IPS DF 6.9 (cell line): ENCODE results near the gene MAZ.

ENCODE experiments used
- DNase-seq: peaks from one replicate; pipeline ENCODE4 v3.0.0-alpha.2; 2013; ENCODE audit warnings: low read depth, low spot score
- H3K27ac ChIP-seq: one replicate; pipeline ENCODE4 v1.5.1; 2013; ENCODE audit warnings: low read length, control low read depth
- H3K27me3 ChIP-seq: 2 replicates; pipeline ENCODE4 v1.6.1; 2013; ENCODE audit warnings: mild to moderate bottlenecking, low read length; ENCODE audit not compliant: control insufficient read depth, insufficient read depth
- H3K36me3 ChIP-seq: 2 replicates; pipeline ENCODE4 v1.6.1; 2013; ENCODE audit warnings: low read length; ENCODE audit not compliant: control insufficient read depth, insufficient read depth
- H3K4me1 ChIP-seq: 2 replicates; pipeline ENCODE4 v1.6.1; 2013; ENCODE audit warnings: low read length; ENCODE audit not compliant: control insufficient read depth, insufficient read depth
- H3K4me3 ChIP-seq: 2 replicates; pipeline ENCODE4 v1.5.1; 2013; ENCODE audit warnings: mild to moderate bottlenecking, low read length
- H3K9me3 ChIP-seq: 2 replicates; pipeline ENCODE4 v1.6.1; 2013; ENCODE audit warnings: low read length, inconsistent platforms; ENCODE audit not compliant: control insufficient read depth, insufficient read depth
- WGBS: extraction: QIAGEN DNeasy Blood & Tissue Kit; methylation state at CpG from one replicate; pipeline ENCODE4 v1.1.7; 2013; ENCODE audit warnings: mixed read lengths, missing lambda C conversion rate; ENCODE audit not compliant: insufficient read length, insufficient coverage; 5-methylcytosine and 5-hydroxymethylcytosine counted together

The MAZ gene

DNA sequence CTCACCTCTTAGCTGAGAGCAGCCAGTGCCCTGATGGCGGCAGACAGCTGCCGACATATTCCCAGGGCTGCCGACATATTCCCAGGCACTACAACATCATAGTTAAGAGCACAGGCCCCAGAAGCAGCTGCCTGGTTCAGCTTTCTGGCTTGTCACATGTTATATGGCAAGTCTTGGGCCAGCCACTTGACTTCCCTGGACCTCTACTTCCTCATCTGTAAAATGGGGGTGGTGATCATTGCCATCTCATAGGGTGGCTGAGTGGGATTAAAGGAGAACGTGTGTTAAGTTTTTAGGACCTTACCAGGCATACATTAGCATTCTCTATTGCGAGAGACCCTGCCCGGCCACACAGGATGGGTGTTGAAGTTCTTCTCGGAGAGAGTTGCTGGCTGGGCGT lies 37.6 kb downstream of the MAZ start:
- no peak for DNase-seq
- Histone ChIP-seq H3K27ac (no peak overlapping the region), H3K4me3 (no peak overlapping the region), H3K27me3 (no peaks in the 10 kb centered on the region), H3K36me3 (no peaks in the 10 kb centered on the region), H3K9me3 (no peaks in the 10 kb centered on the region), H3K4me1 (no peaks in the 10 kb centered on the region)
- WGBS, result no CpG with 5 or more reads among the region's 8 CpGs

DNA sequence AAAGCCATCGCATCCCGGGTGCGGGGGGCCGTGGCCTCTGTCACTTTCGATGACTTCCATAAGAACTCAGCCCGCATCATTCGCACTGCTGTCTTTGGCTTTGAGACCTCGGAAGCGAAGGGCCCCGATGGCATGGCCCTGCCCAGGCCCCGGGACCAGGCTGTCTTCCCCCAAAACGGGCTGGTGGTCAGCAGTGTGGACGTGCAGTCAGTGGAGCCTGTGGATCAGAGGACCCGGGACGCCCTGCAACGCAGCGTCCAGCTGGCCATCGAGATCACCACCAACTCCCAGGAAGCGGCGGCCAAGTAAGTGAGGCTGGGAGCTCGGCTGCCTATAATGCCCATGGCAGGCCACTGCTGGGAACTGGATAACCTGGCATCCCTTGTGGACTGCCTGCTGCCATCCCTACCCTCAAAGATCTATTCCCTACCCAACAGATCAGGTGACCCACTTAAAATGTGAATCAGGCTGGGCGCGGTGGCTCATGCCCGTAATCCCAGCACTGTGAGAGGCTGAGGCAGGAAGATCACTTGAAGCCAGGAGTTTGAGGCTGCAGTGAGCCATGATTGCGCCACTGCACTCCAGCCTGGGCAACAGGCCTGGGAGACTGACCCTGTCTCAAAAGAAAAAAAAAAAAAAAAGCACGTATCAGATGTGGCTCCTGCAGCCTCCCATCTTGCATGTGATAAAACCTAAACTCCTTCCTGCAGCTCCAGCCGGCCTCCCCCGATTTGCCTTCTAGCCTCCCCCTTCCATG lies 38.4 kb downstream of the MAZ start:
- DNase-seq, result no peak
- no peaks in the 10 kb centered on the region; the same call in 1 of the 2 replicates for H3K4me1 ChIP-seq
- no peak overlapping the region for H3K4me3 ChIP-seq
- no peak overlapping the region for H3K27ac ChIP-seq
- no peaks in the 10 kb centered on the region for H3K36me3 ChIP-seq
- no peaks in the 10 kb centered on the region for H3K9me3 ChIP-seq
- WGBS, result no CpG with 5 or more reads among the region's 28 CpGs
- no peaks in the 10 kb centered on the region for H3K27me3 ChIP-seq

DNA sequence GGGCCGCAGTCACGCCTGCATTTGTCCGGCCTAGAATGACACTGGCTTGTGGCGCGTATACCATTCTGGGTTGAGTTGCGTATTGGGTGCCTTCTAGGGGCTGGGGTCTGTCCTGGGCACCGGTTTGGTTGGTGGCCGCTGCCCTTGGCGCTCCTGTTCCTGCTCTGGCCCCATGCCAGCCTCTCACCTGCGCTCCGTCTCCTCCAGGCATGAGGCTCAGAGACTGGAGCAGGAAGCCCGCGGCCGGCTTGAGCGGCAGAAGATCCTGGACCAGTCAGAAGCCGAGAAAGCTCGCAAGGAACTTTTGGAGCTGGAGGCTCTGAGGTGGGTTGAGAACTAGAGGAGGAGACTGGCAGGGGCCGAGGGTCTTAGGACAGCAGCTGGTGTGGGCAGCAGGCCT lies 39.3 kb downstream of the MAZ start:
- DNase-seq, result no peak
- Histone ChIP-seq H3K27me3 (no peaks in the 10 kb centered on the region), H3K4me1 (no peaks in the 10 kb centered on the region; the same call in 1 of the 2 replicates), H3K4me3 (no peak overlapping the region), H3K9me3 (no peaks in the 10 kb centered on the region), H3K27ac (no peak overlapping the region), H3K36me3 (no peaks in the 10 kb centered on the region)
- WGBS, result no CpG with 5 or more reads among the region's 18 CpGs

DNA sequence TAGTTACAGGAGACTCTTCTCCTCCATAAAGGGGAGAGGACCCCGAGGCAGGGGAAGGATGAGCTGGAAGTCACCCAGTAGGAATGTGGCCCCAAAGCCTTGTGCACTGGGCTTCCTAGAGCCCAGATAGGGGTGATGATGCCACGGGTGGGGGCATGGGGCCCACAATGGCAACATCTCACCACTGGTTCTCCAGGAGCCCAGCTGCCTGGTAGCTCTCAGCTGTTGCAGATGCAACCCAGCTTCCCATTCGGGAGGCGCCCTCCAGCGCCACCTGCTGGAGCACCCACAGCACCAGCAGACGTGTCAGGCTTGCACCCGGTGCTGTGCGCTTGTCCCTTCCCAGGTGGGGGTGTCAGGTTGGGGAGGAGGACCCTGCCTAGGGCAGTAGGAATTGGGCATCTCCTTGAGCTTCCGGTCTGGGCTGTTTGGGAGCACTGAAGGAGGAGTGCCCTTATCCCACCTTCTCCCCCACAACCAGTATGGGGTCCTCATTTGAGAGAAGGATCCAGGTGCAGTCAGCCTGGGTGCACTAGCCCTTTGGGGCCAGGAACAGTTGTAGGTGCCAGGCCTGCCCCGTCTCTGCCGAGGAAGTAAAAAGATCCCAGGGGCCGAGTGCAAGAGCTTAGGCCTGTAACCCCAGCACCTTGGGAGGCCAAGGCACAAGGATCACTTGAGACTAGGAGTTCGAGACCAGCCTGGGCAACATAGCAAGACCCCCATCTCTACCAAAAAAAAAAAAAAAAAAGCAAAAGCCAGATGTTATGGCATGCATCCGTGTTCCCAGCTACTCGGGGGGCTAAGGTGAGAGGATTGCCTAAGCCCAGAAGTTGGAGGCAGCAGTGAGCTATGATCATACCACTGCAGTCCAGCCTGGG lies 42.3 kb downstream of the MAZ start:
- DNase-seq, result peak; percentile 33
- WGBS, result no CpG with 5 or more reads among the region's 15 CpGs

DNA sequence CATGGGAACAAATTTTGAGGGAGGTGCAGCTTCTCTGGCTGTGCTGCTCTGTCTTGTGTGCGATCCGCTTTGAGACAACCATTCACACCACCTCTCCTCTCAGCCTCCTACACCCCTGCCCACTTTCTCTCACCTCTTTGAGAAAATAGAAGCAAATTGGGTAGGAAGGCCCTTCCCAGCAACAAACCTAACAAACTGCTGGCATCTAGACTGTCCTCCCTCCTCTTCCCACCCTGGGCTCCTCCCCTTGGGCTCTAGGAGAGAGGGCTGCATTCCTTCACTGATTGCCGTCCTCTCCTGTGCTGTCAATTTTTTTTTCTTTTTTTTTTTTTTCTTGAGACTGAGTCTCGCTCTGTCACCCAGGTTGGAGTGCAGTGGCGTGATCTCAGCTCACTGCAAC lies 43.2 kb downstream of the MAZ start:
- H3K9me3 ChIP-seq, result no peaks in the 10 kb centered on the region
- no peaks in the 10 kb centered on the region; the same call in 1 of the 2 replicates for H3K4me1 ChIP-seq
- no CpG with 5 or more reads among the region's 5 CpGs for WGBS
- no peak overlapping the region for H3K4me3 ChIP-seq
- H3K27ac ChIP-seq, result no peak overlapping the region
- no peak for DNase-seq
- no peaks in the 10 kb centered on the region for H3K27me3 ChIP-seq
- no peaks in the 10 kb centered on the region for H3K36me3 ChIP-seq

More for the DNA sequence above, 42.3 kb downstream of the MAZ start:
- Histone ChIP-seq H3K4me3 (no peak overlapping the region), H3K4me1 (no peaks in the 10 kb centered on the region; the same call in 1 of the 2 replicates), H3K9me3 (no peaks in the 10 kb centered on the region), H3K27ac (no peak overlapping the region), H3K36me3 (no peaks in the 10 kb centered on the region), H3K27me3 (no peaks in the 10 kb centered on the region)

DNA sequence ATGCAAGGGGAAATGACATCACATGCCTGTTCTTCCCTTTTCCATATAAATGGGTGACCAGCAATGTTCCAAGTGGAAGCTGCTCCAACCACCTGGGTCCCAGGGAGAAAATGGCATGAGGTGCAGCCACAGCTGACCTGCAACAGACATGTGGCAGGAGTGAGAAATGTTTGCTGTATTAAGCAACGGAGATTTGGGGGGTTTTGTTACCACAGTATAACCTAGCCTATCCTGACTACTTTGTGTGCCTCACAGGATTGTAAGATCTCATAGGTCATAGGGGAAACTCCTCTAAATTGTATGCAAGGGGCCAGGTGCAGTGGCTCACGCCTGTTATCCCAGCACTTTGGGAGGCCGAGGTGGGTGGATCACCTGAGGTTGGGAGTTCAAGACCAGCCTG lies 44.7 kb downstream of the MAZ start:
- WGBS, result no CpG with 5 or more reads among the region's 3 CpGs
- H3K27me3 ChIP-seq, result no peaks in the 10 kb centered on the region
- H3K36me3 ChIP-seq, result no peaks in the 10 kb centered on the region
- no peaks in the 10 kb centered on the region; the same call in 1 of the 2 replicates for H3K4me1 ChIP-seq
- no peak overlapping the region for H3K4me3 ChIP-seq
- DNase-seq, result no peak
- no peaks in the 10 kb centered on the region for H3K9me3 ChIP-seq
- H3K27ac ChIP-seq, result no peak overlapping the region

DNA sequence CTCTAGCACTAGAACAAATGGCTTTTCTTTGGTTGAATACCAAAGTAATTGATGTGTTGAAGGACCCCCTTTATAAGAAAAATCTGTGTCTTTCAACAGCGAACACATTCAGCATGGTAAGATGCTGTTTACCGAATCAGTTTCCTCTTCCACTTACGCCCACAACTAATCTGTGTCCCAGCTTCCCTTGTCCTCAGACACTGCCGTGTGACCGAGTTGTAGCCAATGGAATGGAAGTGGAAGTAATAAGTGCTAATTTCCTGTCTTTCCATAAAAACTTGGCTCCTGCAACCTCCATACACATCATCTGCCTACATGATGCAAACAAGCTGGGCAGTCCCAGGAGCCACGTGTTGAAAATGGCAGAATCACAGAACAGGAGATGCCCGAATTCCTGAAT lies 46.3 kb downstream of the MAZ start:
- no peak overlapping the region for H3K4me3 ChIP-seq
- no peaks in the 10 kb centered on the region for H3K27me3 ChIP-seq
- H3K27ac ChIP-seq, result no peak overlapping the region
- no peak for DNase-seq
- H3K4me1 ChIP-seq, result no peaks in the 10 kb centered on the region; the same call in 1 of the 2 replicates
- WGBS, result no CpG with 5 or more reads among the region's 7 CpGs
- H3K36me3 ChIP-seq, result no peaks in the 10 kb centered on the region
- H3K9me3 ChIP-seq, result no peaks in the 10 kb centered on the region

DNA sequence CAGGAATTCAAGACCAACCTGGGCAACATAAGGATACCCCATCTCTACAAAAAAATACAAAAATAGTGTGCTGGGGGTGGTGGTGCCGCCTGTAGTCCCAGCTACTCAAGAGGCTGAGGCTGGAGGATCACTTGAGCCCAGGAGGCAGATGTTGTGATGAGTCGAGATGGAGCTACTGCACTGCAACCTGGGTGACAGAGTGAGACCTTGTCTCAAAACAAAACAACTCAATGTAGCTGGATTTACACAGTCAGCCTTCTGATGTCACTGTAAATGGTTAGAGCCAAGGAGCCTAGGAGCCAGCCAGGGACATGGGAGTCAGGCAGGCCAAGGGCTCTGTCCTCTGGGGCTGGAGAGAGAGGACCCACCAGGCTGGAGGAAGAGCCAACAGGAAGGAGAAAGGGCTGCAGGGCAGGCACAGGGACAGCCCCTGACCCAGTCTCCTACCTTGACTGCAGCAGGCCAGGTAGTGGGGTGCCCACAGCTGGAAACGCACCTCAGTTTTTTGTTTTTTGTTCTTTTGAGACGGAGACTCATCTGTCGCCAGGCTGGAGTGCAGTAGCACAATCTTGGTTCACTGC lies 48.3 kb downstream of the MAZ start:
- Histone ChIP-seq H3K27me3 (no peaks in the 10 kb centered on the region), H3K4me3 (no peak overlapping the region), H3K4me1 (no peaks in the 10 kb centered on the region), H3K9me3 (no peaks in the 10 kb centered on the region), H3K27ac (no peak overlapping the region), H3K36me3 (peaks cover 7% of the 10 kb centered on the region)
- DNase-seq, result no peak
- WGBS, result no CpG with 5 or more reads among the region's 5 CpGs

DNA sequence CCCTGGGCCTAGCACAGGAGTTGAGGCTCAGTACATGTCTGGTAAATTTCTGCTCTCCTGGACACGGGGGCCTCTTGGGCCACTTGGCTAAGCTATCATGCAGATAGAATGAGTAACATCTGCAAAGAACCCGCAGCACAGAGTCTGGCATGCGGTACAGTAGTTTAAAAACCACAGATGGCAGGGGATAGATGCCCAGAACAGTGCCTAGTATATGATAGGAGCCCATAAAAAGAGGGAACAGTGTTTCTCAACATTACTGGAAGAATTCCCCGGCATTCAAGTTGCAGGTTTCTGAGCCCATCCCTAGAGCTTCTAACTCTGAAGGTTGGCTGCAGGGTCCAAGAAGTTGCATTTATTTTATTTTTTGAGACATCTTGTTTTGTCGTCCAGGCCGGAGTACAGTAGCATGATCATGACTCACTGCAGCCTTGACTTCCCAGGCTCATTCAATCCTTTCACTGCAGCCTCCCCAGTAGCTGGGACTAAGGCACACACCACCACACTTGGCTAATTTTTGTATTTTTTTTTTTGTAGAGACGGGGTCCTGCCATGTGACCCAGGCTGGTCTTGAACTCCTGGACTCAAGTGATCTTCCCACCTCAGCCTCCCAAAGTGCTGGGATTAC lies 50.9 kb downstream of the MAZ start:
- H3K27ac ChIP-seq, result no peak overlapping the region
- no CpG with 5 or more reads among the region's 7 CpGs for WGBS
- H3K4me3 ChIP-seq, result no peak overlapping the region
- H3K9me3 ChIP-seq, result no peaks in the 10 kb centered on the region
- H3K4me1 ChIP-seq, result no peaks in the 10 kb centered on the region
- no peaks in the 10 kb centered on the region for H3K27me3 ChIP-seq
- no peak for DNase-seq
- H3K36me3 ChIP-seq, result peaks cover 13% of the 10 kb centered on the region
